Breast epithelium (tissue), 4 donors: ENCODE data around the gene INCA1. TPM values are rescaled to one million over a fixed set of nuclear protein-coding genes. Genes with fewer than 3 reads are reported as not detected.

Experiments
- DNase-seq, 2 donors: peaks; one replicate each; pipeline ENCODE4 v3.0.0-alpha.2; 2019; ENCODE audit warnings: low spot score in 2 of 2
- H3K27ac ChIP-seq, 2 donors: fragments of 200-600 bp; sonication (generic) in 1 of 2; one replicate each; pipeline ENCODE4 v1.5.1; 2016 to 2019; ENCODE audit warnings: mild to moderate bottlenecking in 1 of 2
- H3K27me3 ChIP-seq, 2 donors: fragments of 200-600 bp; sonication (generic) in 1 of 2; one replicate each; pipeline versions ENCODE4 v1.5.1 to v1.6.0; 2017 to 2019; ENCODE audit warnings: control low read depth in 1 of 2, mild to moderate bottlenecking in 1 of 2
- H3K36me3 ChIP-seq: fragments of 200-600 bp; one replicate; pipeline ENCODE4 v1.5.1; 2019
- H3K4me1 ChIP-seq, 2 donors: fragments of 200-600 bp; sonication (generic); one replicate each; pipeline ENCODE4 v1.5.1; 2016 to 2019; ENCODE audit warnings: control low read depth in 1 of 2
- H3K4me3 ChIP-seq, 3 donors: fragments of 200-600 bp; sonication (generic); 1 replicate in 2 of 3; 2 replicates in 1 of 3; pipeline ENCODE4 v1.5.1; 2016 to 2019; ENCODE audit warnings: mild to moderate bottlenecking in 3 of 3, moderate library complexity in 2 of 3
- H3K9me3 ChIP-seq, 2 donors: fragments of 200-600 bp; sonication (generic) in 1 of 2; one replicate each; pipeline ENCODE4 v1.5.1; 2016 to 2019; ENCODE audit warnings: control low read depth in 1 of 2
- CTCF ChIP-seq, 3 donors: fragments of 450-650 bp; IDR thresholded peaks; one replicate each; pipeline ENCODE4 v1.5.1; 2016 to 2017; ENCODE audit warnings: antibody characterized with exemption in 3 of 3, mild to moderate bottlenecking in 3 of 3, moderate library complexity in 3 of 3
- POLR2A ChIP-seq: fragments of 450-650 bp; IDR thresholded peaks from one replicate; pipeline ENCODE4 v1.6.1; 2016; ENCODE audit warnings: antibody characterized with exemption, mild to moderate bottlenecking, moderate library complexity
- POLR2AphosphoS5 ChIP-seq, 3 donors: sonication (generic); formaldehyde crosslinking; IDR thresholded peaks; one replicate each; pipeline ENCODE4 v1.6.1; 2017; ENCODE audit warnings: antibody characterized with exemption in 3 of 3
- intact Hi-C: fragments of 100-400 bp; cut with DNase I; formaldehyde crosslinking; loops from one replicate; pipeline ENCODE4 v1.15.1; 2023; ENCODE audit warnings: low total_unique reads
- total RNA-seq, 3 donors: library from RNA; depleted of rRNA; stranded (reverse); fragments of >200 nt; gene quantifications; one replicate each; pipeline ENCODE4 v1.1.0, GENCODE V29; 2016

Gene INCA1
- total RNA-seq, 3 donors from 2014 or later: 0.66 to 2.9 (median 1.9) TPM

- DNase-seq: no peak
- TF ChIP-seq POLR2A (no peak), POLR2AphosphoS5 (IDR thresholded peaks at IDR 0.05) (no peak), CTCF (IDR thresholded peaks at IDR 0.05) (no peak)
- Histone ChIP-seq H3K4me3 (no peak overlapping the region), H3K27me3 (no peaks in the 10 kb centered on the region), H3K27ac (no peak overlapping the region), H3K36me3 (peaks cover 10% of the 10 kb centered on the region), H3K4me1 (peaks cover 0 to 3% of the 10 kb centered on the region in 2 donors), H3K9me3 (no peaks in the 10 kb centered on the region)
- intact Hi-C loops: no loop called here
These were observed 36.9 kb downstream of the INCA1 start for GRCh38 chr17:4960279-4960922.

- TF ChIP-seq POLR2AphosphoS5 (IDR thresholded peaks at IDR 0.05): no peak
- TF ChIP-seq POLR2A: no peak
- TF ChIP-seq CTCF (IDR thresholded peaks at IDR 0.05): no peak
These were observed 37.9 kb downstream of the INCA1 start for GRCh38 chr17:4959261-4959965.

GRCh38 chr17:4958102-4958501 lies 39.2 kb downstream of the INCA1 start:
- DNase-seq: no peak

More at GRCh38 chr17:4959261-4959965, 37.9 kb downstream of the INCA1 start:
- DNase-seq: no peak
- no peak overlapping the region for H3K4me3 ChIP-seq
- no peaks in the 10 kb centered on the region for H3K27me3 ChIP-seq
- no peaks in the 10 kb centered on the region for H3K9me3 ChIP-seq
- intact Hi-C loops: no loop called here
- no peak overlapping the region for H3K27ac ChIP-seq
- peaks cover 10% of the 10 kb centered on the region for H3K36me3 ChIP-seq
- H3K4me1 ChIP-seq: no peaks in the 10 kb centered on the region

GRCh38 chr17:4956493-4957061 lies 40.7 kb downstream of the INCA1 start:
- intact Hi-C loops: no loop called here
- H3K4me1 ChIP-seq: no peaks in the 10 kb centered on the region
- no peak overlapping the region for H3K27ac ChIP-seq
- no peak overlapping the region for H3K4me3 ChIP-seq
- no peaks in the 10 kb centered on the region for H3K27me3 ChIP-seq
- DNase-seq: no peak
- TF ChIP-seq CTCF (IDR thresholded peaks at IDR 0.05) (no peak), POLR2AphosphoS5 (IDR thresholded peaks at IDR 0.05) (no peak), POLR2A (no peak)
- H3K36me3 ChIP-seq: peaks cover 10% of the 10 kb centered on the region
- H3K9me3 ChIP-seq: no peaks in the 10 kb centered on the region

More at GRCh38 chr17:4958102-4958501, 39.2 kb downstream of the INCA1 start:
- no peak for TF ChIP-seq CTCF (IDR thresholded peaks at IDR 0.05)
- no peak for TF ChIP-seq POLR2A
- TF ChIP-seq POLR2AphosphoS5 (IDR thresholded peaks at IDR 0.05): no peak
- Histone ChIP-seq H3K27me3 (no peaks in the 10 kb centered on the region), H3K4me1 (no peaks in the 10 kb centered on the region), H3K9me3 (no peaks in the 10 kb centered on the region), H3K27ac (no peak overlapping the region), H3K36me3 (peaks cover 10% of the 10 kb centered on the region), H3K4me3 (no peak overlapping the region)
- intact Hi-C loops: no loop called here

GRCh38 chr17:4955091-4955490 lies 42.2 kb downstream of the INCA1 start:
- Histone ChIP-seq H3K27ac (no peak overlapping the region), H3K9me3 (no peaks in the 10 kb centered on the region), H3K36me3 (peaks cover 8% of the 10 kb centered on the region), H3K4me3 (no peak overlapping the region), H3K27me3 (no peaks in the 10 kb centered on the region), H3K4me1 (peaks cover 0 to 6% of the 10 kb centered on the region in 2 donors)
- no peak for DNase-seq
- intact Hi-C loops: no loop called here
- TF ChIP-seq POLR2AphosphoS5 (IDR thresholded peaks at IDR 0.05): no peak
- TF ChIP-seq POLR2A: no peak
- TF ChIP-seq CTCF (IDR thresholded peaks at IDR 0.05): no peak
